ENCODE data around the gene IQGAP1. TPM values are rescaled to one million over a fixed set of nuclear protein-coding genes. Genes with fewer than 3 reads are reported as not detected.
A peak's percentile ranks its signal among the peaks of the same experiment; 100 is the strongest.

The IQGAP1 gene
- total and polyA plus RNA-seq, 2 experiments from 2014 or later, result 65.8 to 125 TPM

DNA sequence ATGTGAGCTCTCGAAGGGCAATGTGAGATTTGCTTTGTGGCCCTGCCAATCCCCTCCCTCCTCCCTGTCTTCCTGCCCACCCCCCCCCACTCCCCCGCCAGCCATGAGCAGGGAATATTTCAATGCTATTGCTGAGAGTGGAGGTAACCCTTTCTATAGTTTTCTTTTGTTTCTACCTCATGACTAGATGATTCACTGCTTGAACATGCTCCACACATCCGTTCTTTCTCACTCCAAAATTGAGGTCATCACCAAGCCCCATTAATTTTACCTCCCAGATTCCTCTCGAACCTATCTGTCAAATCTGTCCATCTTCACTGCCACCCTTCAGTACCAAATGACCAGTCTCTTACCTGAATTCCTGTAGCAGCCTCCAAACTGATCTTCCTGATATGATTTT is 23.8 kb upstream of the IQGAP1 start:
- Histone ChIP-seq H3K4me3 (no peak overlapping the region), H3K9me3 (ENCODE audit: low read depth) (no peaks in the 10 kb centered on the region), H3K79me2 (no peaks in the 10 kb centered on the region), H3K27me3 (no peaks in the 10 kb centered on the region), H3K4me2 (no peak overlapping the region), H3K9me2 (replicated peaks; ENCODE audit: insufficient read depth) (no peaks in the 10 kb centered on the region), H3K36me3 (replicated peaks; ENCODE audit: insufficient read depth, low read depth) (no peaks in the 10 kb centered on the region), H2AFZ (no peak overlapping the region), H3K27ac (peak overlapping the region; percentile 3), H4K20me1 (ENCODE audit: insufficient read depth, poor library complexity, severe bottlenecking) (no peaks in the 10 kb centered on the region), H3K4me1 (ENCODE audit: insufficient read depth) (peaks cover 4% of the 10 kb centered on the region)
- 81% methylated on average over 4 of the region's 4 CpGs for WGBS (ENCODE audit: low lambda C conversion rate, missing lambda C conversion rate)
- DNase-seq (ENCODE audit: low spot score), result no peak
- no peak for TF ChIP-seq EZH2 (IDR thresholded peaks at IDR 0.05; ENCODE audit: borderline replicate concordance)
- TF ChIP-seq EZH2phosphoT487 (IDR thresholded peaks at IDR 0.05; ENCODE audit: low read depth, severe bottlenecking, unreplicated experiment), result no peak
- TF ChIP-seq, protein P1, sequence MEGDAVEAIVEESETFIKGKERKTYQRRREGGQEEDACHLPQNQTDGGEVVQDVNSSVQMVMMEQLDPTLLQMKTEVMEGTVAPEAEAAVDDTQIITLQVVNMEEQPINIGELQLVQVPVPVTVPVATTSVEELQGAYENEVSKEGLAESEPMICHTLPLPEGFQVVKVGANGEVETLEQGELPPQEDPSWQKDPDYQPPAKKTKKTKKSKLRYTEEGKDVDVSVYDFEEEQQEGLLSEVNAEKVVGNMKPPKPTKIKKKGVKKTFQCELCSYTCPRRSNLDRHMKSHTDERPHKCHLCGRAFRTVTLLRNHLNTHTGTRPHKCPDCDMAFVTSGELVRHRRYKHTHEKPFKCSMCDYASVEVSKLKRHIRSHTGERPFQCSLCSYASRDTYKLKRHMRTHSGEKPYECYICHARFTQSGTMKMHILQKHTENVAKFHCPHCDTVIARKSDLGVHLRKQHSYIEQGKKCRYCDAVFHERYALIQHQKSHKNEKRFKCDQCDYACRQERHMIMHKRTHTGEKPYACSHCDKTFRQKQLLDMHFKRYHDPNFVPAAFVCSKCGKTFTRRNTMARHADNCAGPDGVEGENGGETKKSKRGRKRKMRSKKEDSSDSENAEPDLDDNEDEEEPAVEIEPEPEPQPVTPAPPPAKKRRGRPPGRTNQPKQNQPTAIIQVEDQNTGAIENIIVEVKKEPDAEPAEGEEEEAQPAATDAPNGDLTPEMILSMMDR (IDR thresholded peaks at IDR 0.05; ENCODE audit: poor library complexity), result no peak

DNA sequence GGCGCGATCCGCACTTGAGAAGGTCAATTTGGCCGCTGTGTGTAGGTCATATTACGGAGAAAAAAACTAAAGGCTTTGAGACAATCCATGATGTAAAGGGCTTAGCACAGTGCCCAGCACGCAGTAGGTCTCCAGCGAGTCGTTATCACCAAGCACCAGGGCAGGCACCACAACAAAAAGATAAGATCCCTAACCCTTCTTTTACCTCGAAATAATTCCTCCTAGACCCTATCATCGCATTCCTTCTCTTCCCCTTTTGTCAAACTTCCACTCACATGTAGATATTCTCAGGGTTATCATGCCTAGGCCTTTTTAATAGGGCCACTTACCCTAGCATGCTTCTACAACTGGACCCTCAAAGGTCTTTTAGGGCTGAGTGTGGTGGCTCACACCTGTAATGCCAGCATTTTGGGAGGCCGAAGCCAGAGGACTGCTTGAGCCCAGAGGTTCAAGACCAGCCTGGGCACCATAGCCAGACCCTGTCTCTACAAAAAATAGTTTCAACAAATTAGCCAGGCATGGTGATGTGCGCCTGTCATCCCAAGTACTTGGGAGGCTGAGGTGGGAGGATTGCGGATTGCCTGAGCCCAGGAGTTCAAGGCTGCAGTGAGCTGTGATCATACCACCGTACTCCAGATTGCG is 22.5 kb upstream of the IQGAP1 start:
- WGBS (ENCODE audit: low lambda C conversion rate, missing lambda C conversion rate), result 95% methylated on average over 15 of the region's 15 CpGs
- Histone ChIP-seq H3K9me2 (replicated peaks; ENCODE audit: insufficient read depth) (no peaks in the 10 kb centered on the region), H3K79me2 (no peaks in the 10 kb centered on the region), H4K20me1 (ENCODE audit: insufficient read depth, poor library complexity, severe bottlenecking) (no peaks in the 10 kb centered on the region), H3K27me3 (no peaks in the 10 kb centered on the region), H3K4me2 (no peak overlapping the region), H3K4me3 (no peak overlapping the region), H3K36me3 (replicated peaks; ENCODE audit: insufficient read depth, low read depth) (no peaks in the 10 kb centered on the region), H3K27ac (no peak overlapping the region), H3K9me3 (ENCODE audit: low read depth) (no peaks in the 10 kb centered on the region), H2AFZ (no peak overlapping the region), H3K4me1 (ENCODE audit: insufficient read depth) (peaks cover 4% of the 10 kb centered on the region)
- TF ChIP-seq EZH2phosphoT487 (IDR thresholded peaks at IDR 0.05; ENCODE audit: low read depth, severe bottlenecking, unreplicated experiment), result no peak
- DNase-seq (ENCODE audit: low spot score), result no peak

DNA sequence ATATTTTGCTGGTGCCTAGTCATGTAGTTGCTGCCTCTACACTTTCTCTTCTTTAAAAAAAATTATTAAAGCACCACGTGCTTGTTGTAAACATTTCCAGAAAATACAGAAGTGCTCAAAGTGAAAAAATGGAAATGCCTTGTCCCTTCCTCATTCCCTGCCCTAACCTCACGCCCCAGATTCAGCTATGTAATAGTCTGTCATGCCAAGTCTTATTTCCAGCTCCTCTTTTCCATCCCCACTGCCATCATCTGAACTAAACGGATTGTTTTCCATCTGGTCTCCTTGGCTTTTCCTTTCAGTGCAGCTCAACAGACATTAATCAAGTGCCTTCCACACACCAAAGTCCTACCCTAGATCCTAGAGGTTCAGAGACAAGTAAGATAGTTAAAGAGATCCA is 20.5 kb upstream of the IQGAP1 start:
- Histone ChIP-seq H3K9me3 (ENCODE audit: low read depth) (no peaks in the 10 kb centered on the region), H3K4me2 (no peak overlapping the region), H3K27ac (peak overlapping the region; percentile 2), H3K4me3 (no peak overlapping the region), H3K36me3 (replicated peaks; ENCODE audit: insufficient read depth, low read depth) (no peaks in the 10 kb centered on the region), H3K27me3 (no peaks in the 10 kb centered on the region), H2AFZ (no peak overlapping the region), H3K4me1 (ENCODE audit: insufficient read depth) (peaks cover 4% of the 10 kb centered on the region), H4K20me1 (ENCODE audit: insufficient read depth, poor library complexity, severe bottlenecking) (no peaks in the 10 kb centered on the region), H3K9me2 (replicated peaks; ENCODE audit: insufficient read depth) (no peaks in the 10 kb centered on the region), H3K79me2 (no peaks in the 10 kb centered on the region)
- no peak for TF ChIP-seq EZH2phosphoT487 (IDR thresholded peaks at IDR 0.05; ENCODE audit: low read depth, severe bottlenecking, unreplicated experiment)
- TF ChIP-seq, protein P1 (IDR thresholded peaks at IDR 0.05; ENCODE audit: poor library complexity), result no peak
- no peak for TF ChIP-seq EZH2 (IDR thresholded peaks at IDR 0.05; ENCODE audit: borderline replicate concordance)
- WGBS (ENCODE audit: low lambda C conversion rate, missing lambda C conversion rate), result 49% methylated on average over 3 of the region's 3 CpGs
- no peak for DNase-seq (ENCODE audit: low spot score)

DNA sequence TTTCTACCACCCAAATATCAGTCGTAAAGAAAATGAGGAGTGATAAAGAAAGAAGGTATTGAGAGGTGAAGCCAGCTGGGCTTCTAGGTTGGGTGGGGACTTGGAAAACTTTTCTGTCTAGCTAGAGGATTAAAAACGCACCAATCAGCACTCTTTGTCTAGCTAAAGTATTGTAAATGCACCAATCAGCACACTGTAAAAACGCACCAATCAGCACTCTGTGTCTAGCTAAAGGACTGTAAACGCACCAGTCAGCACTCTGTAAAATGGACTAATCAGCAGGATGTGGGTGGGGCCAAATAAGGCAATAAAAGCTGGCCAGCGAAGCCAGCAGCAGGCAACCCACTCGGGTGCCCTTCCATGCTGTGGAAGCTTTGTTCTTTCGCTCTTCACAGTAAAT is 13.0 kb upstream of the IQGAP1 start:
- no peak overlapping the region for H3K27ac ChIP-seq
- no peak overlapping the region for H2AFZ ChIP-seq
- no peaks in the 10 kb centered on the region for H4K20me1 ChIP-seq (ENCODE audit: insufficient read depth, poor library complexity, severe bottlenecking)
- H3K9me3 ChIP-seq (ENCODE audit: low read depth), result no peaks in the 10 kb centered on the region
- H3K79me2 ChIP-seq, result no peaks in the 10 kb centered on the region
- DNase-seq (ENCODE audit: low spot score), result no peak
- 95% methylated on average over 7 of the region's 7 CpGs for WGBS (ENCODE audit: low lambda C conversion rate, missing lambda C conversion rate)
- no peaks in the 10 kb centered on the region for H3K36me3 ChIP-seq (replicated peaks; ENCODE audit: insufficient read depth, low read depth)
- no peaks in the 10 kb centered on the region for H3K4me1 ChIP-seq (ENCODE audit: insufficient read depth)
- no peaks in the 10 kb centered on the region for H3K27me3 ChIP-seq
- no peaks in the 10 kb centered on the region for H3K9me2 ChIP-seq (replicated peaks; ENCODE audit: insufficient read depth)
- no peak for TF ChIP-seq EZH2phosphoT487 (IDR thresholded peaks at IDR 0.05; ENCODE audit: low read depth, severe bottlenecking, unreplicated experiment)
- TF ChIP-seq, protein P1 (IDR thresholded peaks at IDR 0.05; ENCODE audit: poor library complexity), result no peak
- TF ChIP-seq EZH2 (IDR thresholded peaks at IDR 0.05; ENCODE audit: borderline replicate concordance), result no peak
- no peak overlapping the region for H3K4me2 ChIP-seq
- no peak overlapping the region for H3K4me3 ChIP-seq

Measured in hepatocyte (in vitro differentiated cells).